Activated T-cell treated with anti-CD3 and anti-CD28 coated beads, Interleukin-2, amount 50 U/mL, for 4 hours (primary cell): ENCODE measurements around the gene RPS6KL1. TPM values are rescaled to one million over a fixed set of nuclear protein-coding genes. Genes with fewer than 3 reads are reported as not detected.

Experiments used
- ATAC-seq, 2 donors: fragments of 200-7000 bp; cut with Tn5 transposase; one replicate each; pipeline ENCODE4 v1.10.0; 2021
- DNase-seq: peaks from one replicate; pipeline ENCODE4 v3.0.0-alpha.2; 2020
- H3K27me3 Mint-ChIP-seq: one replicate; pipeline ENCODE4 v1.8.0; 2021; ENCODE audit warnings: low read depth, mixed read lengths
- H3K36me3 Mint-ChIP-seq: one replicate; pipeline ENCODE4 v1.8.0; 2022; ENCODE audit warnings: mixed read lengths; ENCODE audit not compliant: insufficient read depth
- H3K4me1 Mint-ChIP-seq: one replicate; pipeline ENCODE4 v1.8.0; 2021; ENCODE audit warnings: low read depth, mixed read lengths
- H3K4me3 Mint-ChIP-seq: one replicate; pipeline ENCODE4 v1.8.0; 2021; ENCODE audit warnings: mild to moderate bottlenecking, moderate library complexity, mixed read lengths
- H3K9me3 Mint-ChIP-seq: one replicate; pipeline ENCODE4 v1.8.0; 2021; ENCODE audit warnings: mixed read lengths
- total RNA-seq, 3 donors: library from RNA; stranded (reverse); gene quantifications; one replicate each; pipeline ENCODE4 v1.2.1, GENCODE V29; 2021

RPS6KL1 gene
- total RNA-seq, 3 donors from 2014 or later: 13.2 to 20.7 (median 17.3) TPM

DNA sequence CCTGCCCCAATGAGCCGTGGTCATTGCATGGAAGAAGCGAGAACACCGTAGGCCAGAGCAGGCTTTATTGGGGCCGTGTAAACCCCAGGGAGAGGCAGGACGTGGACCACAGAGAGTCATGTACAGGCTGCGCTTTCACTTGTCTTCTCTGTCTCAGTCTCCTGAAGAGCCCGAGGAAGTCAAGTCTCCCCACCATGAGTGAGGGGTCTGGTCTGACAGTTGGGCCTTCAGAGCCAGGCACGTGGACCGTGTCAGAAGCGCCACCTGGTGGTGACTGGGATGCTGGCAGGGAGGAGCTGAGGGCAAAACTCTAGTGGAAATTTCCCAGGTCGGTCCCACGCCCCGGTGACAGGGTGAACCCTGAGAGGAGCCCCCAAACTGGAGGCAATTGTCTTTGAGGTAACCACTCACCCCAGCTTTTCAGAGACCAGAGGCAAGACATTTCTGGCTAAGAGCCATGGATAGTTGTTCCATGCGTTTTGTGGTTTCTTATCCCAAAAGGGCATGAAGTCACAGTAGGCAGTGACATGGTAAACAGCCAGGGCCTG is 17.4 kb downstream of the RPS6KL1 start:
- Mint-ChIP-seq H3K4me3 (no peak overlapping the region), H3K4me1 (peaks cover 2% of the 10 kb centered on the region), H3K36me3 (peaks cover 19% of the 10 kb centered on the region), H3K27me3 (no peaks in the 10 kb centered on the region), H3K9me3 (no peaks in the 10 kb centered on the region)
- DNase-seq (peak; percentile 83), ATAC-seq (peak; percentile 77 to 79)

DNA sequence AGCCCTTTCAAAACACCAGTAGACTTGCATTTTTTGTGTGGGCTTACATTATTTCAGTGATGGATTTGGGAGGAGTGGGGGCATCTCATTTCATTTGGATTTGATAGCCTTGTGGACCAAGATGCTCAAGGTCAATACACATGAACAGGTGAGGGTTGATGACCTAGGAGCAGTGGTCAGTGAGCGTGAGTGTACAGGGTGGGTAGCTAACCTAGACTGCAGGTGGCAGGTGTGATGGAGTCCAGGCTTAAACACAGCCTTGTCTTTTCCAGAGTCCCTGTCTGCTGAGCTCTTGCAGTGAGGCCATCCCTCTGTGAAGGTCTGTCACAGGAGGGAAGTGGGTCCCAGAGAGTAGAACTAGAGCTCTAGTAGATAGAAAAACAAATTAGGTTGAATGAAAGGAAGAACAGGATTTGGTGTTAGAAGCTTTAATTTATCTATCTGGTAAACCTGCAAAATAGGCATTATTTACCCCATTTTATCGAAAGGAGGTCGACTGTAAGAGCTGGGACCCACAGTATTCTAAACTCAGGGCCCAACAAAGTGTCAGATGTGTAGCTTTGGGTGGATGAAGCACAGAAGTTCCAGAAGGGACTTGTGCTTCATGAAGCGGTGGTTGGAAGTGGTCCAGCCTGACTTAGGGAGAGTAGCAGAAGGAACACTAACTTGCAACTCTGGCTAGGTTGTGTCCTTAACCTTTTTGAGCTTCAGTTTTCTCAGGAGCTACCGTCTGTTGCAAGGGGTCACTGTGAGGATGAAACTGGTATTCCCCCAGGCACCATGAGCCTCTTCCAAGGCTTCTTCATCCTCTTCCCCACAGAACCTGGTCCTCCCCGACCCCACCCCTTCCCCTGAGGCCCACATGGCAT is 18.2 kb downstream of the RPS6KL1 start:
- no peak overlapping the region for H3K4me3 Mint-ChIP-seq
- H3K36me3 Mint-ChIP-seq: peaks cover 24% of the 10 kb centered on the region
- H3K4me1 Mint-ChIP-seq: peaks cover 2% of the 10 kb centered on the region
- no peaks in the 10 kb centered on the region for H3K9me3 Mint-ChIP-seq
- H3K27me3 Mint-ChIP-seq: no peaks in the 10 kb centered on the region
- DNase-seq (no peak), ATAC-seq (no peak)

DNA sequence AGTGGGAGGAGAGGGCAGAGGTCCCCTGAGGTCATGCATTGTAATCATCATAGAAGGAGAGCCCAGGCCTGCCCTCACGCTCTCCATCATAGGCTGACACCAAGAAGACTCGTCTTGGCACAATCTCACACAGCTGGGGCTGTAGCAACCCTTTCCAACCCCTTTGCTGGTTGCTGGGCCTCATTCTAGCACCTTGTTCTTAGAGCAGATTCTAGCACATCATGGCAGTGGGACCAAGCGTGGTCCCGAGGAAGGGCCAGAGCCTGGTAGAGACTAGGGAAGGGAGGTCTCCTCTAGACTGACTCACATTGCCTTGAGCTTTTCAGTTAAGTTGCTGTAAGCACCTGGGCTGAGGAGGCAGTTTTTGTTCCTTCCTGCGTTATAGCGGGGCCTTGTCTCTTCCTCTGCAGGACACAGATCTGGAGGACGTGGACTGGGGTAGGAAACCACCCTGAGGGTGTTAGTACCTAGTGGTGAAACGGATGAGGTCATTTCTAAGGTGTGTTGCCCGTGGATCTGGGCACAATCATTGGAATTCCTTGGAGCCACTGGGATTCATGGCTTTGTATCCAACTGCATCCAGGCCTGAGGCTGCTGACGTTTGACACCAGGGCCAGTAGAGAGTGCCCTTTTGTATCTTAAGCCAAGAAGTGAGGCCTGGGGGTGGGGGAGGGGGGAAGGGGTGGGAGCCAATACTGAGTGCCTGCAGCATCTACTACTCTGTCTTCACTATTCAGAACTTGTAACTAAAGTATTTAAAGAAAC is 19.9 kb downstream of the RPS6KL1 start:
- peaks cover 2% of the 10 kb centered on the region for H3K4me1 Mint-ChIP-seq
- DNase-seq (no peak), ATAC-seq (no peak)
- H3K4me3 Mint-ChIP-seq: no peak overlapping the region
- peaks cover 41% of the 10 kb centered on the region for H3K36me3 Mint-ChIP-seq
- no peaks in the 10 kb centered on the region for H3K27me3 Mint-ChIP-seq
- H3K9me3 Mint-ChIP-seq: no peaks in the 10 kb centered on the region

DNA sequence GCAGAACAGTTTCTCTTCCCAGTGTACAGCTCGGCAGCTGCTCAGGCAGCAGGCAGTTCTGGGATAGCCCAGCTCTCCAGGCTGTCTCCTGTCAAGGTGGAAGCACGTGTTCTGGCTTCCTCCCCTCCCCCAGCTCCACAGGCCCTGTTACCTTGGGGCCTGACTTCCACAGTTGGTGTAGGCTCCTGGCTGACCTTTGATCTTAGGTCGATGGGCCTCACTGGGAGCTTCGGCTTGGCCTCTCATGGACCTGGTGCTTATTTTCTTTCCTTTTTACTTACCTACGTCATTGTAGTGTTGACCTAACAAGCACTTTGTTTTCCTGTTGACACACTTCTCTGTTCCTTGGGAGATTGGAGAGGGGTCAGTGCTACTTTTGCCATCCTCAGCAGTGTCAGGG is 24.4 kb downstream of the RPS6KL1 start:
- peaks cover 2% of the 10 kb centered on the region for H3K4me1 Mint-ChIP-seq
- no peaks in the 10 kb centered on the region for H3K9me3 Mint-ChIP-seq
- H3K27me3 Mint-ChIP-seq: no peaks in the 10 kb centered on the region
- ATAC-seq (no peak), DNase-seq (no peak)
- no peak overlapping the region for H3K4me3 Mint-ChIP-seq
- peaks cover 54% of the 10 kb centered on the region for H3K36me3 Mint-ChIP-seq

DNA sequence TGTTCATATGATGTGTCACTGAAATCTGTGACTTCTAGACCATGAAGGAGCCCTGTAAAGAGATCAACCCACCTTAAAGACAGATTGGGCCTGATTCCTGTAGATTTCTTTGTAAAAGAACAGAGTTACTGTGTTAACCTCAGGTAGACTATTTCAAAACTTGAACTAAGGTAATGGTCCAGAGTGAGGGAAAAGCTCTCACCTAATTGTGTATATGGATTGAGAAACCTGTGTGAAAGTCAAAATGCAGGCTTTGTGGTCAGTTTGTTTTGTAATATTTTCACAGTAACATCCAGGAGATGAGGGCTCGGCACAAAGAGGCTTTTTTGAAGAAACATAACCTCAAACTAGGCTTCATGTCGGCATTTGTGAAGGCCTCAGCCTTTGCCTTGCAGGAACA is 25.0 kb downstream of the RPS6KL1 start:
- Mint-ChIP-seq H3K4me1 (peaks cover 2% of the 10 kb centered on the region), H3K9me3 (no peaks in the 10 kb centered on the region), H3K4me3 (no peak overlapping the region), H3K27me3 (no peaks in the 10 kb centered on the region), H3K36me3 (peaks cover 57% of the 10 kb centered on the region)
- DNase-seq: no peak
- no peak for ATAC-seq

DNA sequence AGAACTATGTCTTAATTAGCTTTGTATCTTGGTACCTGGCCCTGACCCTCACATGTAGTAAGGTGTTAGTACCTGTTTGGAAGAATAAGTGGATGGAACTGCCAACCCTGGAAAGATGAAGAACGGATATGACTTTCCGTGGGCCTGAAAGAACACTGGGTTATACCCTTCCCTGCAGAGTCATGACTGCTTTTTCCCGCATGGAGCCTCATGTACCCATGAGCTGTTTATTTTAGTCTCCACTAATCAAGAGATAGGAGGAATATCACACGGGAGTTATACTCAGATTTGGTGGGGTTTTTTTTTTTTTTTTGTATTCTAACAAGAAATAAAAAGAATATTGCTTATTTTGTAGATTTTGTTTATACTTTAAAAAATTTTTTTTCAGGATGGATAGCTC is 25.4 kb downstream of the RPS6KL1 start:
- no peak overlapping the region for H3K4me3 Mint-ChIP-seq
- H3K9me3 Mint-ChIP-seq: no peaks in the 10 kb centered on the region
- no peaks in the 10 kb centered on the region for H3K27me3 Mint-ChIP-seq
- DNase-seq (no peak), ATAC-seq (no peak)
- H3K36me3 Mint-ChIP-seq: peaks cover 54% of the 10 kb centered on the region
- H3K4me1 Mint-ChIP-seq: peaks cover 2% of the 10 kb centered on the region

DNA sequence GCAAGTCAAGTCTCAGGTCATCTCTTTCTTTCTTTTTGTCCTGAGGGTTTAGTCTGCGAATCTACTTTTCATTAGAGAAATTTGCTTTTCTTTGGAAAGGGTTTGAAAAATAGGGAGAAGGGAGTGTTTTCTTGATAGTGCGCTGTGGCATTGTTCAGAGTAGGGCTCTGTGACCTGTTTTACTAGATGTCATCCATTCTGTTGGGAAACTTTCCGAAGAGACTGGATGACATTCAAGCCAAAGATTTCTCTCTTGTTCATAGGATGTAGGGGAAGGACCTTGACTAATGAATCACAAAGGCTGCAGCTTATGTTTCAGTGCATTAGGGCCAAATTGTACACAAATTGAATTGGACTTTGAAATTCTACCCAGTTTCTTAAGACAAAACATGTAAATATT is 26.7 kb downstream of the RPS6KL1 start:
- Mint-ChIP-seq H3K9me3 (no peaks in the 10 kb centered on the region), H3K36me3 (peaks cover 58% of the 10 kb centered on the region), H3K4me1 (peaks cover 2% of the 10 kb centered on the region), H3K4me3 (no peak overlapping the region), H3K27me3 (no peaks in the 10 kb centered on the region)
- ATAC-seq (no peak), DNase-seq (no peak)

DNA sequence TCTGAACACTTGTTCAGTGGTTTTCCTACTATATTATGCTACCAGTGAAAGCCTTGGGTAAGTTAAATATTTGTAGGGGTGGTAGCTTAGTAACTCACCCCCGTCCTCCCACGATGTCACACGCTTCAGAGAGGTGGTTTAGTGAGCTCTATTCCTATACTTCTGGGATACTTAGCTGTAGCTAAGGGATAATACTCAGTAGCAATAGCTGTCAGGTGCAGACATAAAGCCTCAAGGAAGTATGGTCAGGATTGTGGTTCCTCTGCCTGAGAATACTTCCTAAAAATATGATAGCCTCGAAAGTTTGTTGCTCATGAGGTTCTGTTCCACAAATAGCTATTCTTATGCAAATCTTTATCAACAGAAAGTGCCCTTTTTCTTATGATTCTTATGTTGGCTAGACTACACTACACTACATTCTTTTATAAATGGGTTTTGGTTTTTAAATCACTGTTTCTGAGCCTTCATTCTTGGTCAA is 29.4 kb downstream of the RPS6KL1 start:
- no peaks in the 10 kb centered on the region for H3K27me3 Mint-ChIP-seq
- no peak for DNase-seq
- H3K9me3 Mint-ChIP-seq: no peaks in the 10 kb centered on the region
- peaks cover 50% of the 10 kb centered on the region for H3K36me3 Mint-ChIP-seq
- H3K4me1 Mint-ChIP-seq: peaks cover 4% of the 10 kb centered on the region
- no peak overlapping the region for H3K4me3 Mint-ChIP-seq
- ATAC-seq: no peak

DNA sequence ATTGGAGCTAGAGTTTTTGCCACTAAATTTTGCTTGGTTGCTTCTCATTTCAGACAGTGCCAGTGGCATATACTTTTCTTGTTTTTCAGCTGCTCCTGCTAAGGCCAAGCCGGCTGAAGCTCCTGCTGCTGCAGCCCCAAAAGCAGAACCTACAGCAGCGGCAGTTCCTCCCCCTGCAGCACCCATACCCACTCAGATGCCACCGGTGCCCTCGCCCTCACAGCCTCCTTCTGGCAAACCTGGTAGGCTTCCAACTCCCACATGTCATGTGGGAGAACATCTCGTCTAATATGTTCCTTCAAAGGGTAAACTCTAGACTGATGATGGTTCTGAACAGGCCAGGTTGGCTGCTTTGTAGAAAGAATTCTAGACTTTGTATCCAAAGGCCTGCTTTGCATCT is 30.3 kb downstream of the RPS6KL1 start:
- no peak overlapping the region for H3K4me3 Mint-ChIP-seq
- H3K9me3 Mint-ChIP-seq: no peaks in the 10 kb centered on the region
- no peaks in the 10 kb centered on the region for H3K27me3 Mint-ChIP-seq
- no peak for DNase-seq
- no peak for ATAC-seq
- H3K36me3 Mint-ChIP-seq: peaks cover 43% of the 10 kb centered on the region
- H3K4me1 Mint-ChIP-seq: peaks cover 12% of the 10 kb centered on the region

DNA sequence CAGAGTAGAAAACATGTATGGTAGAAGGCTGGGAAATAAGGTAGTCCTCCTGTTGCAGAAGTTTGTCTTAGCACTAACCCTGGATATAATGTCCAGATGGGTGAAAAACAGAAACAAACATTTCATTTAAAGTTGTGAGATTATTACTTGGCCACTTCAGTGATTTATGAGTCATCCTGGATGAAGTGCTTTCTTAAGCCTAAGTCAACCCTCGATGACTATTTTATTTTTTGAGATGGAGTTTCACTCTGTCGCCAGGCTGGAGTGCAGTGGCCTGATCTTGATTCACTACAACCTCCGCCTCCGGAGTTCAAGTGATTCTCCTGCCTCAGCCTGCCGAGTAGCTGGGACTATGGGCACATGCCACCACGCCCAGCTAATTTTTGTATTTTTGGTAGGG is 31.2 kb downstream of the RPS6KL1 start:
- Mint-ChIP-seq H3K27me3 (no peaks in the 10 kb centered on the region), H3K9me3 (no peaks in the 10 kb centered on the region), H3K4me1 (peaks cover 14% of the 10 kb centered on the region), H3K4me3 (no peak overlapping the region), H3K36me3 (peaks cover 40% of the 10 kb centered on the region)
- DNase-seq (no peak), ATAC-seq (no peak)

DNA sequence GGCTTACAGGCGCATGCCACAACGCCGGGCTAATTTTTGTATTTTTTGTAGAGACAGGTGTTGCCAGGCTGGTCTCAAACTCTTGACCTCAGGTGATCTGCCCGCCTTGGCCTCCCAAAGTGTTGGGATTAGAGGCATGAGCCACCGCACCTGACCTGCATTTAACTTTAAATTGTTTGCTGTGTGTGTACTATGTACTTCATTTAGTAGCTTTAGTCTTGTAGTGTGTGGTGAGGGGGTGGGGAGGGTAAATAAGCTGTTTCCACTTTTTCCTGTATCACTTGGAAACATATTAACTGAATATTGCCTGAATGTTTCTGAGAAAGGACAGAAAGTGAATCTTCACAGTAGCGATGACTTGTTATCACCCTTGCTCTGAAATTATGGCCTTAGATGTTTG is 32.8 kb downstream of the RPS6KL1 start:
- Mint-ChIP-seq H3K4me1 (peaks cover 30% of the 10 kb centered on the region), H3K4me3 (no peak overlapping the region), H3K36me3 (peaks cover 41% of the 10 kb centered on the region), H3K27me3 (no peaks in the 10 kb centered on the region), H3K9me3 (no peaks in the 10 kb centered on the region)
- DNase-seq (no peak), ATAC-seq (no peak)

DNA sequence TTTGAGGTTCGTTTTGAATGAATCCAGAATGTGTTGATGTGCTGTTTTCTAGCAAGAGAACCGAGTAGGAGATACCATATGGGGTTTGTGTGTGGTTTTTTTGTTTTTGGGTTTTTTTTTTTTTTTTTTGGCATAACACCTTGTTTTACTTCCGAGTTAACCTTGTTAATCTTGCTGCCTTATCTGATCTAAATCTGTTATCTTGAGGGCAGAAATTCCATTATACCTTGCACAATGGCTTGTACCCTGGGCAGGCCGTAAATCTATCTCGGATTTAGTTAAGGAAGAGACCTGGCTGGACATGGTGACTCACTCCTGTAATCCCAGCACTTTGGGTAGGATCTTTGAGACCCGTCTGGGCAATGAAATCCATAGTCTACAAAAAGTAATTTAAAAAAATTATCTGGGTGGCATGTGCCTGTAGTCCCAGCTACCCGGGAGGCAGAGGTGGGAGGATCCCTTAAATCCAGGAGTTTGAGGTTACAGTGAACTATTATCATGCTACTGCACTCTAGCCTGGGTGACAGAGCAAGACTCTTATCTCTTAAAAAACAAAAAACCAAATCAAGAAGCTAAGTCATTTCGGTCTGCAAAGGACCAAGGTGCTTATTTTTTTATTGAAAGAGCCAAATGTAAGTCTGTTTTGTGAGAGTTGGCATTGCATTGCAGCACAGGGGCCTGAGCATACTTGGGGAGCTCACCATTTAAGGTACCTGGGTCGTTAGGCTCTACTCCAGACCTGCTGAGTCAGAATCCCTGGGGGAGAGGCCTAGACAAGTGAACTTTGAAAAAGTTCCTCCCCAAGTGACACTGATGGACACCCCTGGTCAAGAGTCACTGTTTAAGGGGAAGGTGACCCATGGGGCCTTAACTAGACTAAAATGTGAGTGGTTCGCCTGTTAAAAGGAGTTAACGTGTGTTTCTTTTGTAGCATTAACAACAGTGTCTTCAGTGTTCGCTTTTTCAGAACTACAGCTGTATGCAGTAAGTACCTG is 34.6 kb downstream of the RPS6KL1 start:
- no peak for DNase-seq
- peaks cover 46% of the 10 kb centered on the region for H3K4me1 Mint-ChIP-seq
- H3K4me3 Mint-ChIP-seq: no peak overlapping the region
- ATAC-seq: no peak
- no peaks in the 10 kb centered on the region for H3K9me3 Mint-ChIP-seq
- peaks cover 36% of the 10 kb centered on the region for H3K36me3 Mint-ChIP-seq
- H3K27me3 Mint-ChIP-seq: no peaks in the 10 kb centered on the region

DNA sequence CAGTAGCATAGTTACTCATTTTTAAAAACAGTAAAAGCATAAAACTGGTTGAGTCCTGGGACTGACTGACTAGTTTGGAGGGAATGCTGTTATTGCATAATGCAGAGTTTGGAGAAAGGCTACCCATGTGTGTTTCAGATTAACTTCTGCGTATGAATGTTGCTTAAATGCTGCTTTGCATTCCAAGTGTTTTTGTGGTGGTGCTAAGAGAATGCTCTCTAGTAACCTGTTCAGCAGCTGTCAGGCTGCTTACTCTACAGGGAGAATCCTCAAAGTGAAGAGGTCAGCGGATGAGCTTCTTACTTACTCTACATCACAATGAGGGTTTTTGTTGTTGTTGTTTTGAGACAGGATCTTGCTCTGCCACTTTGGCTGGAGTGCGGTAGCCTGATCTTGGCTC is 37.1 kb downstream of the RPS6KL1 start:
- Mint-ChIP-seq H3K9me3 (no peaks in the 10 kb centered on the region), H3K4me1 (peaks cover 56% of the 10 kb centered on the region), H3K27me3 (no peaks in the 10 kb centered on the region), H3K36me3 (peaks cover 30% of the 10 kb centered on the region), H3K4me3 (no peak overlapping the region)
- ATAC-seq (no peak), DNase-seq (no peak)
